Erythroblast (primary cell): Measurements from ENCODE around the gene AMPH.
"Not testable (repeated sequence)": the region's sequence is repeated elsewhere in the genome, so short reads cannot be mapped to it uniquely, and the experiment has no call there.

Experiments used
- DNase-seq, 2 experiments: peaks; one replicate each; lab custom pipeline; 2025; lab: John Stamatoyannopoulos, UW
- GATA1 ChIP-seq: IDR thresholded peaks from 2 replicates; pipeline ENCODE4 v1.6.1; 2011; ENCODE audit warnings: low read depth, mild to moderate bottlenecking, control low read depth, low read length, moderate library complexity
- POLR2A ChIP-seq: IDR thresholded peaks from 2 replicates; pipeline ENCODE4 v1.6.1; 2011; ENCODE audit warnings: mild to moderate bottlenecking, low read length

The AMPH gene

DNA sequence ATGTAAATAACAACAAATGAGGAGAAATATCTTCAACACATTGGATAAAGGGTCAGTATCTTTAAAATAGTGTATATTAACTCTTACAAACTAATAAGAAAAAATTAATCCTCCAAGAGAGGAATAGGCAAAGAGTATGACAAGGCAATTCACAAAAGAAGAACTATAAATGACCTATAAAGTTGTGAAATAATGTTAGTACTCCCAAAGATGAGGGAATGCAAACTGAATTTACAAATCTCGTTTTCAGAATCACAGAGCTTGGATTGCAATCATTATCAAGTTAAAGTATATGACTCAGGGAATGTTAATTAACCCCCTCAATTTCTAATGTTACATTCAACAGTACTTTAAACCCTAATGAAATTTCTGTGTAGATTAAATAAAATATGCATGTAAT, 270.4 kb downstream of the AMPH start:
- TF ChIP-seq GATA1 = no peak
- no peak for TF ChIP-seq POLR2A
- no peak for DNase-seq

DNA sequence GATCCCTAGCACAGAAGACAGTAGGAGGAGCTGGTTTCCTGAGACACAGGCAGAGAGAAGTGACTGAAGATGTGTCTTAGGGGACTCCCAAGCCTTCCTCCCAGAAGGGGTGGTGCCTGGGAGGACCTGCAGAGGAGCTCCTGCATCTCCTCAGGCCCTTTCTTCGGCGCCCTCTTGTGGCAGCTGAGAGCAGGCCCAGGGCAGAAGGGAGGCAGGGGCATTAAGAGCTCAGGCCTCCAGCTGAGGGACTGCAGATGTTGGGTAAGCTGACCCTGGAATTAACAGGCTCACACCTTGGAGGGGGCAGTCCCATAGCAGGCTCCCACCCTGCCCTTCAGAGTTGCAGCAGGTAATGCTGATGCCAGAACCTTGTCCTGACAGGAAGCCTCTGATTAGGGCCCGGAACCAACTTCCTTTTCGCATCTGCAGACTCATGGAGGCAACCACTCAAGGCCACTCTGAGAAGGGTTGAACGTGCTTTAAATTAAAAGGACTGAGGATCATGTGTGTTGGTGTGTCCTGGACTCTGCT, 272.0 kb downstream of the AMPH start:
- DNase-seq = peak; percentile 53 to 54

DNA sequence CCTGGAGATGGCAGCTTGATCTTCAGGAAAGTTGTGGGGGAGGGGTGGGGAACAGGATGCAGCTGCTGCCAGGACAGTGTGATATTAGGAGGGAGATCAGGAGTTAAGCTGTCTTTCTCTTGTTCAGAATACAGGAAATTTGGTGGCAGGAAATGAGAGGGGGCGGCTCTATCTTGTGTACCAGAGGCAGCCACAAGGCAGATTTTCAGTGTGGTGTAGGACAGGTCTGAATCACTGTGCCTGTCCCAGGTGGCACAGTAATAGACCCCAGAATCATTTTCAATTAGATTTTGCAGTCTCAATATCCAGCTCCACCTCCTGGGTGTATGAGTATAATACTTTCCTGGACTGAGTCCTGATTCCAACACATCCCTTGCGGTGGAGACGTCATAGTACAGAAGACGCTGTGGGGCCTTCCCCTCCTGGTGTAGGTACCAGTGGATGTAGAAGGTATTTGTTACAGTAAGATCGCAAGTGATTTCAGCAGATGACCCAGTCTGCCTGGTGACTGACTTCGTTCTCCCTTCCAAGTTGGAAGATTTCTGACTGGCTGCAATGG, 272.8 kb downstream of the AMPH start:
- DNase-seq = not testable (repeated sequence)

DNA sequence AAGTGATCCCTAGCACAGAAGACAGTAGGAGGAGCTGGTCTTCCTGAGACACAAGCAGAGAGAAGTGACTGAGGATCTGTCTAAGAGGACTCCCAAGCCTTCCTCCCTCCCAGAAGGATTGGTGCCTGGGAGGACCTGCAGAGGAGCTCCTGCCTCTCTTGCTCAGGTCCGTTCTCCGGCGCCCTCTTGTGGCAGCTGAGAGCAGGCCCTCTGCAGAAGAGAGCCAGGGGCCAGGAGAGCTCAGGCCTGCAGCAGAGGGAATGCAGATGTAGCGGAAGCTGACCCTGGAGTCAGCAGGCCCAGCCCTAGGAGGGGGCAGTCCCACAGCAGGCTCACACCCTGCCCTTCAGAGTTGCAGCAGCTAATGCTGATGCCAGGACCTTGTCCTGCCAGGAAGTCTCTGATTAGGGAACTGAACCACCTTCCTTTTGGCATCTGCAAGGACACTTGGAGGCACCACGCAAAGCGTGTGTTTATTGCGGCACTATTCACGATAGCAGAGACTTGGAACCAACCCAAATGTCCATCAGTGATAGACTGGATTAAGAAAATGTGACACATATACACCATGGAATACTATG, 276.8 kb downstream of the AMPH start:
- peak; percentile 60 to 61 for DNase-seq

DNA sequence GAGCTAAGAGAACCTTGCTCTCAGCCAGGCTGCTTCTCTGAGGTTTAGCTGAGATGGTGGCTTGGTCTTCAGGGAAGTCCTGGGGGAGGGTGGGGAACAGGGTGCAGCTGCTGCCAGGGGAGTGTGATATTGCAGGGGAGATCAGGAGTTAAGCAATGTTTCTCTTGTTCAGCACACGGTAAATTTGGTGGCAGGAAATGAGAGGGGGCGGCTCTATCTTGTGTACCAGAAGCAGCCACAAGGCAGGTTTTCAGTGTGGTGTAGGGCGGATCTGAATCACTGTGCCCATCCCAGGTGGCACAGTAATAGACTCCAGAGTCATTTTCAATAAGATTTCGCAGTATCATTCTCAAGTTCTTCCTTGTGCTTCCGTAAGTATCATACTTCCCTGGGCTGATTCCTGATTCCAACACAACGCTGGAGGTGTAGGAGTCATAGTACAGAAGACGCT, 277.7 kb downstream of the AMPH start:
- not testable (repeated sequence) for DNase-seq

DNA sequence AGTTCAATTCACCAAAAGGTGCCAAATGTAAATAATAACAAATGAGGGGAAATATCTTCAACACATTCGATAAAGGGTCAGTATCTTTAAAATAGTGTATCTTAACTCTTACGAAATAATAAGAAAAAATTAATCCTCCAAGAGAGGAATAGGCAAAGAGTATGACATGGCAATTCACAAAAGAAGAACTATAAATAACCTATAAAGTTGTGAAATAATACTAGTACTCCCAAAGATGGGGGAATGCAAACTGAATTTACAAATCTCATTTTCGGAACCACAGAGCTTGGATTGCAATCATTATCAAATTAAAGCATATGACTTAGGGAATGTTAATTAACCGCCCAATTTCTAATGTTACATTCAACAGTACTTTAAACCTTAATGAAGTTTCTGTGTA, 279.6 kb downstream of the AMPH start:
- no peak for DNase-seq

DNA sequence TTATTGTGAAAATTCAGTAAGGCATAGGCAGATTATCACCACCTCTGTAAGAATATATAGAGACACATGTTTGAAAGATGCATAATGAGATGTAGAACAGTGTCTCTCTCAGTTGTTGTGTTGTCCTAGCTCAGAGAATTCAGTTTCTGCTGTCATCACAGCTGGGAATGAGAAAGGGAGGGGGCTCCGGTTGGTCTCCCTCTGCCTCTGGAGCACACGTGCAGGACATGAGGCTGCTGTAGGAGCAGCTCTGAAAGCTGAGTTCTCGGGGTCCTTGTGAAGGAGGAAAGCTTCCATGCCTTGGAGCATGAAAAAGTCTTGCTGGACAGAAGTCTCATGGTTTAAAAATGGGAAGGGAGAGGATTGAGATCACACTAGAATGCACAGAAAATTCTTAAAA, 280.4 kb downstream of the AMPH start:
- not testable (repeated sequence) for DNase-seq

More for the DNA sequence above, 279.6 kb downstream of the AMPH start:
- TF ChIP-seq POLR2A (no peak), GATA1 (no peak)

DNA sequence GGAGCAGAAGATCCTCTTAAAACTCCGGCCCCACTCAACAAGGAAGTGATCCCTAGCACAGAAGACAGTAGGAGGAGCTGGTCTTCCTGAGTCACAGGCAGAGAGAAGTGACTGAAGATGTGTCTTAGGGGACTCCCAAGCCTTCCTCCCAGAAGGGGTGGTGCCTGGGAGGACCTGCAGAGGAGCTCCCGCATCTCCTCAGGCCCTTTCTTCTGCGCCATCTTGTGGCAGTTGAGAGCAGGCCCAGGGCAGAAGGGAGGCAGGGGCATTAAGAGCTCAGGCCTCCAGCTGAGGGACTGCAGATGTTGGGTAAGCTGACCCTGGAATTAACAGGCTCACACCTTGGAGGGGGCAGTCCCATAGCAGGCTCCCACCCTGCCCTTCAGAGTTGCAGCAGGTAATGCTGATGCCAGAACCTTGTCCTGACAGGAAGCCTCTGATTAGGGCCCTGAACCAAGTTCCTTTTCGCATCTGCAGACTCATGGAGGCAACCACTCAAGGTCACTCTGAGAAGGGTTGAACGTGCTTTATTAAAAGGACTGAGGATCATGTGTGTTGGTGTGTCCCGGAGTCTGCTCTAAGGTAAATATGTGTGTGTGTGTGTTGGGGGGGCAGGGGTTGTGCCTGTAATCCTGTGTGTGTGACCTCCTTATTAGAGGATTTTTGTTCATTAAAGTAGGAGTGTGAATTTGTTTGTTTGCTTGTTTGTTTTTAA, 281.1 kb downstream of the AMPH start:
- peak; percentile 53 to 60 for DNase-seq

DNA sequence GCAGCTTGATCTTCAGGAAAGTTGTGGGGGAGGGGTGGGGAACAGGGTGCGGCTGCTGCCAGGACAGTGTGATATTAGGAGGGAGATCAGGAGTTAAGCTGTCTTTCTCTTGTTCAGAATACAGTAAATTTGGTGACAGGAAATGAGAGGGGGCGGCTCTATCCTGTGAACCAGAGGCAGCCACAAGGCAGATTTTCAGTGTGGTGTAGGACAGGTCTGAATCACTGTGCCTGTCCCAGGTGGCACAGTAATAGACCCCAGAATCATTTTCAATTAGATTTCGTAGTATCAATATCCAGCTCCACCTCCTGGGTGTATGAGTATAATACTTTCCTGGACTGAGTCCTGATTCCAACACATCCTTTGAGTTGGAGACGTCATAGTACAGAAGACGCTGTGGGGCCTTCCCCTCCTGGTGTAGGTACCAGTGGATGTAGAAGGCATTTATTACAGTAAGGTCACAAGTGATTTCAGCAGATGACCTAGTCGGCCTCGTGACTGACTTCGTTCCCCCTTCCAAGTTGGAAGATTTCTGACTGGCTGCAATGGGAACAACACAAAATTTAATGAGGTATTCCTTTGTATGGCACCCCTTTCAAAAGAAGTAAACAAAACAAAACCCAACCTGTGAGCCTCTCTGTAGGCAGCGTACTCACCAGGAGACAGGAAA, 281.9 kb downstream of the AMPH start:
- not testable (repeated sequence) for DNase-seq

DNA sequence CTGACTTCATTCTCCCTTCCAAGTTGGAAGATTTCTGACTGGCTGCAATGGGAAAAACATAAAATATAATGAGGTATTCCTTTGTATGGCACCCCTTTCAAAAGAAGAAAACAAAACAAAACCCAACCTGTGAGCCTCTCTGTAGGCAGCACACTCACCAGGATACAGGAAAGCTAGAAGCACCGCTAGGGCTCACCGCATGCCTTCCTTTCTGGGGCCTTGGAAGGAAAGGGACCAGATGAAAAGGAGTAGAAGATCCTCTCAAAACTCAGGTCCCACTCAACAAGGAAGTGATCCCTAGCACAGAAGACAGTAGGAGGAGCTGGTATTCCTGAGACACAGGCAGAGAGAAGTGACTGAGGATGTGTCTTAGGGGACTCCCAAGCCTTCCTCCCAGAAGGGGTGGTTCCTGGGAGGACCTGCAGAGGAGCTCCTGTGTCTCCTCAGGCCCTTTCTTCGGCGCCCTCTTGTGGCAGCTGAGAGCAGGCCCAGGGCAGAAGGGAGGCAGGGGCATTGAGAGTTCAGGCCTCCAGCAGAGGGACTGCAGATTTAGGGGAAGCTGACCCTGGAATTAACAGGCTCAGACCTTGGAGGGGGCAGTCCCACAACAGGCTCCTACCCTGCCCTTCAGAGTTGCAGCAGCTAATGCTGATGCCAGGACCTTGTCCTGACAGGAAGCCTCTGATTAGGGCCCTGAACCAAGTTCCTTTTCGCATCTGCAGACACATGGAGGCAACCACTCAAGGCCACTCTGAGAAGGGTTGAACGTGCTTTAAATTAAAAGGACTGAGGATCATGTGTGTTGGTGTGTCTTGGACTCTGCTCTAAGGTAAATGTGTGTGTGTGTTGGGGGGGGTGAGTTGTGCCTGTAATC, 285.6 kb downstream of the AMPH start:
- peak; percentile 72 to 75 for DNase-seq

DNA sequence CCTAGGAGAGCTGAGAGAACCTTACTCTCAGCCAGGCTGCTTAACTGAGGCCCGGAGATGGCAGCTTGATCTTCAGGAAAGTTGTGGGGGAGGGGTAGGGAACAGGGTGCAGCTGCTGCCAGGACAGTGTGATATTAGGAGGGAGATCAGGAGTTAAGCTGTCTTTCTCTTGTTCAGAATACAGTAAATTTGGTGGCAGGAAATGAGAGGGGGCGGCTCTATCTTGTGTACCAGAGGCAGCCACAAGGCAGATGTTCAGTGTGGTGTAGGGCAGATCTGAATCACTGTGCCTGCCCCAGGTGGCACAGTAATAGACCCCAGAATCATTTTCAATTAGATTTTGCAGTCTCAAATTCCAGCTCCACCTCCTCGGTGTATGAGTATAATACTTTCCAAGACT, 286.4 kb downstream of the AMPH start:
- not testable (repeated sequence) for DNase-seq

DNA sequence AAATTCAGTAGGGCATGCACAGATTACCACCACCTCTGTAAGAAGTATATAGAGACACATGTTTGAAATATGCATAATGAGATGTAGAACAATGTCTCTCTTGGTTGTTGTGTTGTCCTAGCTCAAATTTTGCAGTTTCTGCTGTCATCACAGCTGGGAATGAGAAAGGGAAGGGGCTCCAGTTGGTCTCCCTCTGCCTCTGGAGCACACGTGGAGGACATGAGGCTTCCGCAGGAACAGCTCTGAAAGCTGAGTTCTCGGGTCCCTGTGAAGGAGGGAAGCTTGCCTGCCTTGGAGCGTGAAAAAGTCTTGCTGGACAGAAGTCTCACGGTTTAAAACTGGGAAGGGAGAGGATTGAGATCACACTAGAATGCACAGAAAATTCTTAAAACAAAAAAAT, 289.0 kb downstream of the AMPH start:
- not testable (repeated sequence) for DNase-seq

DNA sequence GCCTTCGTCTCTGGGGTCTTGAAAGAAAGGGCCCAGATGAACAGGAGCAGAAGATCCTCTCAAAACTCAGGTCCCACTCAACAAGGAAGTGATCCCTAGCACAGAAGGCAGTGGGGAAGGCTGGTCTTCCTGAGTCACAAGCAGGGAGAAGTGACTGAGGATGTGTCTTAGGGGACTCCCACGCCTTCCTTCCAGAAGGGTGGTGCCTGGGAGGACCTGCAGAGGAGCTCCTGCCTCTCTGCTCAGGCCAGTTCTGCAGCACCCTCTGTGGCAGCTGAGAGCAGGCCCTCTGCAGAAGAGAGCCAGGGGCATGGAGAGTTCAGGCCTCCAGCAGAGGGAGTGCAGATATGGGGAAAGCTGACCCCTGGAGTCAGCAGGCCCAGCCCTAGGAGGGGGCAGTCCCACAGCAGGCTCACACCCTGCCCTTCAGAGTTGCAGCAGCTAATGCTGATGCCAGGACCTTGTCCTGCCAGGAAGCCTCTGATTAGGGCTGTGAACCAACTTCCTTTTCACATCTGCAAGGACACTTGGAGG, 289.9 kb downstream of the AMPH start:
- DNase-seq = peak; percentile 33 to 72

DNA sequence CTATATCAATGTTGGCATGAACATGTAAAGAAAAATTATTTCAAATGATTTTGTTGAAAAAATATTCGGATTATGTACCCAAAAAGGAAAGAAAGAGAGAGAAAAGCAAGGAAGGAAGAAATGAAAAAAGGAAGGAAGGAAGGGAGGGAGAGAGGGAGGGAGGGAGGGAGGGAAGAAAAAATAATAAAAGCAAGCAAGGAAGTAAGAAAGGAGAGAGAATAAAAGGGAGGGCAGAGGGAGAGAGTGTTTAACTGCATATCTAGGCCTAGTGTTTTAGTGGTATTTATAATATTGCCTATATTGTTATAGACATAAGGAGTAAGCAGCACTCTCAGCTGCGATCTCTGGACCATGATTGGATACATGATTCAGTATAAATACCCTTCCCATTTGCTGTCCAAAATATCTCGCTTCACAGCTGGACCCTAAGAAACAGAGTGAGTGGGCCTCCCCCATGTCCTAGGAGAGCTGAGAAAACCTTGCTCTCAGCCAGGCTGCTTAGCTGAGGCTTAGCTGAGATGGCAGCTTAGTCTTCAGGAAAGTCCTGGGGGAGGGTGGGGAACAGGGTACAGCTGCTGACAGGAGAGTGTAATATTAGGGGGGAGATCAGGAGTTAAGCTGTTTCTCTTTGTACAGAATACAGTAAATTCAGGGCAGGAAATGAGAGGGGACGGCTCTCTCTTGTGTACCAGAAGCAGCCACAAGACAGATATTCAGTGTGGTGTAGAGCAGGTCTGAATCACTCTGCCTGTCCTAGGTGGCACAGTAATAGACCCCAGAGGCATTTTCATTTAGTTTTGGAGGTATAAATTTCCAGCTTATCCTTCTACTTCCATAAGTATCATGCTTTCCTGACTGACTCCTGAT, 291.0 kb downstream of the AMPH start:
- no peak for DNase-seq
- no peak for TF ChIP-seq POLR2A
- no peak for TF ChIP-seq GATA1

DNA sequence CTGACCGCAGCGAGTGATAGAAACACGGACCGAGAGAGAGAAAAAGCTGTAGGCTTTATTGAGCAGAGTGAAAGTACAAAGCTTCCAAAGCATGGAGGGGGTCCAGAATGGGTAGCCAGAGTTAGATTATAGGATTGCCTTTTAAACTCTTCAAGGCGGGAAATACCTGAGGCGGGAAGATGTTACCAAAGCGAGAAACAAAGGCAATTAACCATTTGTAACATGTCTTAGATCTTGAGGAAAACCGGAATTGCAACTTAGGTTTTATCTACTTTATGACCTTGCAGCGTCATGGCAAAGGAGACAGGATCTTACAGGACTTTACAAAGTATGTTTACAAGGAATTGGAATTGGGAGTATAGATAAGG, 295.0 kb downstream of the AMPH start:
- not testable (repeated sequence) for DNase-seq
